Gastroesophageal sphincter (tissue), 3 donors: ENCODE results near the gene MAP7D2.

ENCODE experiments used
- CTCF ChIP-seq, 4 experiments: fragments of 200-600 bp in 2 of 4; fragments of 450-650 bp in 2 of 4; sonication (generic) in 1 of 4; IDR thresholded peaks; one replicate each; pipeline ENCODE4 v1.5.1; 2017 to 2019; ENCODE audit warnings: antibody characterized with exemption in 4 of 4, mild to moderate bottlenecking in 2 of 4, moderate library complexity in 2 of 4
- EP300 ChIP-seq: sonication (generic); formaldehyde crosslinking; IDR thresholded peaks from one replicate; pipeline ENCODE4 v1.6.1; 2017; ENCODE audit warnings: antibody characterized with exemption, mild to moderate bottlenecking

GRCh38 chrX:20063716-20064351 lies 52.9 kb downstream of the MAP7D2 start:
- no peak for TF ChIP-seq CTCF (IDR thresholded peaks at IDR 0.05)
- no peak for TF ChIP-seq EP300
